ENCODE results near the gene SH3GL1.

GRCh38 chr19:4367781-4368127 lies 32.6 kb downstream of the SH3GL1 start:
- TF ChIP-seq SUZ12 (IDR thresholded peaks at IDR 0.05; ENCODE audit: extremely low read depth, insufficient read depth, insufficient read length) (no peak), YY1 (IDR thresholded peaks at IDR 0.05; ENCODE audit: insufficient read depth, insufficient read length) (no peak), ZNF274 (IDR thresholded peaks at IDR 0.05; ENCODE audit: low read depth, low read length) (no peak)
